Stimulated activated CD8-positive, alpha-beta memory T cell treated with anti-CD3 and anti-CD28 coated beads, Interleukin-15, amount 100 ng/mL, for 48 hours (primary cell): ENCODE data around the gene DIP2C.
"Not testable (repeated sequence)": the region's sequence is repeated elsewhere in the genome, so short reads cannot be mapped to it uniquely, and the experiment has no call there.

ENCODE experiments used
- DNase-seq, 2 donors: peaks; one replicate each; pipeline ENCODE4 v3.0.0-alpha.2; 2020; ENCODE audit warnings: low read depth in 2 of 2

DIP2C gene

DNA sequence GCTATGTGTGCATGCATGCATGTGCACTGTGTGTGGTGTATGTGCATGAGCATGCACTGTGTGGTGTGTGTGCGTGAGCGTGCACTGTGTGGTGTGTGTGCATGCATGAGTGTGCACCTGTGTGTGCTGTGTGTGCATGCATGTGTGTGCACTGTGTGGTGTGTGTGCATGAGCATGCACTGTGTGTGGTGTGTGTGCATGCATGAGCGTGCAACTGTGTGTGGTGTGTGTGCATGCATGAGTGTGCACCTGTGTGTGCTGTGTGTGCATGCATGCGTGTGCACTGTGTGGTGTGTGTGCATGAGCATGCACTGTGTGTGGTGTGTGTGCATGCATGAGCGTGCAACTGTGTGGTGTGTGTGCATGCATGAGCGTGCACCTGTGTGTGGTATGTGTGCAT lies 10.7 kb upstream of the DIP2C start:
- DNase-seq = not testable (repeated sequence)

DNA sequence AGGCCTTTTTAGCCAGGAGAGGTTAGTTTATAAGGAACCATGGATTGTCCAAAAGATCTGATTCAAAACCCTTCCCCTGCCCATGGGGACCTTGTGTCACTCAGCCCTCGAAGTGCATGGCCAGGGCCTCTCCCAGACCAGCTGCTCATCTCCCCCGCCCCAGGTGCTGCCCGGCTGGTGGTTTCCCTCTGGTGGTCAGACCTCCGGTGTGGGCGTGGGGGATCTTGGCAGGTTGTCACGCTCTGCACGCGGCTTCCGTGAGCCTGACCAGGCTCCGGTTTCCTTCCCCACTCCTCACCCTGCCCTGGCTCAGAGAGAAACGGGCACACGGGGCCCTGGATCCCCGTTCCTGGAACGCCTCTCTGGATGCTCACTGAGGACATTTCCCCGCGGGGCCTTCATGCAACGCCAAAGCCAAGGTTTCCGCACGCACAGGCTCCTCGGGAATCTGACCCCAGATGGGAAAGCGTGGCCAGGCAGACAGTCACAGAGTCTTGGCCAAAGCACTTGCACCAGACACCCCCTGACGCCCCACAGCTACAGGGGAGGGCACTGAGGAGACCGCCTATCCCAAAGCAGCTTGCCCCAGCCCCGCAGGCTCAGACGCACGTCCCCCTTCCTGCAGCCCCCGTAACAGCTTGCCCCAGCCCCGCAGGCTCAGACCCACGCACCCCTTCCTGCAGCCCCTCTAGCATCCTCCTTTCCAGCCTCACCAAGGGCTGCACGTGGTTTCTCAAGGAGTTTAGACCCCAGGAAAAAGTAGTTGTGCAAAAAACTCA lies 7.8 kb upstream of the DIP2C start:
- no peak for DNase-seq

DNA sequence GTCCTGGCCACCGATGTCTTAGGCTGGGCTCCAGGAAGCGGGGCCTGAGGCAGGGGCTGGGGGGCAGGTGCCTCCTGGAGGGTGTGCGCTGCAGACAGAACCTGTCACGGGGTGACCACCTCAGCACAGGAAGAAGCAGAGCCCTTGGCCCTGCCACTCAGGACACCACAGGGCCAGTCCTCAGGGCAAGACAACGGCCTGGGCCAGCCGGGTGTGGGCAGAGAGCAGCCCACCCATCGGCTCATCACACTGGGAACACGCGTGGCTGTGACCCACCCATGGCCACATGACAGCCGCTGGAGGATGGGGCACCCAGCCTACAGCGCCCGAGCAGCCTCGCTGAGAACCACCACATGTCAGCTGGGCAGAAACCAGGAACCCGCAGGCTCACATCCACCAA lies 5.9 kb upstream of the DIP2C start:
- DNase-seq = no peak

DNA sequence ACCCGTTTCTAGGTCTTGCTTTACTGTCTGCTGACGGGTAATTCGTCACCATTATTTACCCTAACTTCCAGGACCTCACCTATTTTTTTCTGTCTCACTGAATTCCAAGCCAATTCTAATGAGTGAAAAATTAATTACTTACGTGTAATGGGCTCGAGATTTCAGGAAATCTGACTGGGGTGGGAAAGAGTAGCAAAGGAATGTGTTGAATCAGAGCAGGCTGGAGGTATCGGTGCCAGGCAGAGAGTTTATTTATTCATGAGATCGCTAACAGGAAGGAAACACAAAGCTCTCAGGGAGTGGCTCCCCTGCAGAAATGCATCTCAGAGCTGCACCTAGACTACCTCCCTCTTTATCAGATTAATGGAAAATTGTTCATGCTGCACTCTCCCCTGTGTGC lies 4.0 kb upstream of the DIP2C start:
- no peak for DNase-seq

DNA sequence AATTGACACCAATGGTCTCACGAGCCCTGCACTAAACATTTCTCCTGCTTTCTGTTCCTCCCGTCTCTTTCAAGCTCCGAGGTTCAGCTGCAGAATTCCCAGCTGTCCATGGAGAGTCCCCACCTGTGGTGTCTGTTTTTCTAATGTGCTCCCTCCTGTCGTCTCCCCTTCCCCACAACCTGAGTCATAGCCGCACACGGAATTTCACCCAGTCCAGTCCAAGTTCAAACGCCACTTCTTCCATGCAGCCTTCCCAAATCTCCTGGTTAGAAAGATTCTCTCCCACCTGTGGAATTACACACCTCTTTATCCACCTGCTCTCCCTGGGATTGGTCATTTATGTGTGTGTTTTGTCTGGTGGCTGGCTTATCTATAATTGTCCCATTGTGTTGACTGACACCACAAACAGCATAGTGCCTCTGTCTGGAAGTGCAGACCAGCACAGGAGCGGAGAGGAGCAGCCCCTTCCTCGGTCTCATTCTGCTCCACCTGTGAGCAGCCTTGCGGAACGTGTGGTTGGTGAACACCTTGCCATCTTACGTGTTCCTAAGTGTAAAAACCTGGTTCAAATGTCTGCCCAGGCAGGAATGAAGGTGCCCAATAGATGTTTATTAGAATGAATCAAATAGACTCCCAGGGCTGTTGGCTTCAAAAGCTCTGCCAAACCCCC lies 3.3 kb upstream of the DIP2C start:
- DNase-seq = no peak

DNA sequence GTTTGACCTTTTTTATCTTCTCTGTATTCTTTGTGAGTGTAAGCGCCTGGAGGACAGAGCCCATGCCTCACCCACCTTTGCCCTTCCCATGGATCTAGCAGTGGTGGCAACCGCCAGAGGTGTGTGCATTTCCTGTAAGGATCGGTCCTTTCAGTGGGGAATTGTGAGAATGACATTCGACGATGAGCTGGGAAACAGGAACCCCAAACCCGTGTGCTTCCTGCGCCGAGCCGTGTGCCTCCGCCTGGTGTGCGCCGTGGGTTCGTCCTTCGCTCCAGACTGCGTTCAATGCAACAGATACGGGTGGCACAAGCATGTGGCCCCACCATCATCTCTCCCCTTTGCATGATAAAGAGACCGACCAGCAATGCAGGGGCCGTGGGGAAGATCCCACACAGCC lies 1.7 kb upstream of the DIP2C start:
- DNase-seq = no peak

DNA sequence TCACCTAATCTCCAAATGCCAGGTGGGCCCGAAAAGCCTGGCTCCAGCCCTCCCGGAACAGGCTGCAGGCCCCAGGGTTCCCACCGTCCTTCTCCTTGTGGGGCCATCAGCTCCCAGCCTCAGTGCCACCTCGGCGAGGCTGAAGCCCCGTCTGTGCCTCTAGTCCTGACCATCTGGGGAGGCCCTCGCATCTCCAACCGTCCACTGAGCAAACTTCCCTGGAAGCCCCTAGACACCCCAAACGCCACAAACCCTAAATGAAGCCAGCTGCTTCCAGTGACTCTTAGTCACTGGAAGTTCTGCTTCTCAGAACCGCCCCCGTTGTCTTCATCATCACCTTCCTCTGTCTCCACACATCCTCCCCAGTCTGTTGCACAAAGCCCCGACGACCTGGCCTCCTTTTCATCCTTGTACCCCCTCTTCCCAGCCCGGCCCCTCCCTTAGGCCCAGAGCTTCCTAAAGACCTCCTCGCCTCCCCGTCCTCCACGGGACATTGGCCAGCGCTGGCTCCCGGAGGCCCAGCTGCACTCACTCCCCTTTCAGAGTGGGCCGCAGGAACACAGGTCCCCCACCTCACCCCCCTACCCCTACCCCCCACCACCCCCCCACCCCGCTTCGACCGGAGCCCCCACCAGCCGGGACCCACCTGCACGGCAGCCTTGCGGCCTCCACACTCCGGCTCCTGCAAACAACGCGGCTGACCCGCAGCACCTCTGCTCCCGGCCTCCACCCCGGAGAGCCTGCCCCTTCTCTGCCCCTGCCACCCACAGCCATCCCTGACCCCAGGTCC lies 1.1 kb upstream of the DIP2C start:
- DNase-seq = no peak

DNA sequence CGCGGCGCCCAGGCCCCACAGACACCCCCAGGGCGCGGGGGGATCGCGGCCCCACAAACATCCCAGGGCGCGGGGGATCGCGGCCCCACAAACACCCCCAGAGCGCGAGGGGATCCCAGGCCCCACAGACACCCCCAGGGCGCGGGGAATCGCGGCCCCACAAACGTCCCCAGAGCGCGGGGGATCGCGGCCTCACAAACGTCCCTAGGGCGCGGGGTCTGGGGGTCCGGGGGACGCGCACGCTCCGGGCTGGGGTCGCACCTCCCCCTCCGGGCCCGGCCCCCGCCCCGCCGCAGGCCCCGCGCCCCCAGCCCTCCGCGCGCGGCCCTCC lies 382 bp downstream of the DIP2C start:
- DNase-seq = no peak

DNA sequence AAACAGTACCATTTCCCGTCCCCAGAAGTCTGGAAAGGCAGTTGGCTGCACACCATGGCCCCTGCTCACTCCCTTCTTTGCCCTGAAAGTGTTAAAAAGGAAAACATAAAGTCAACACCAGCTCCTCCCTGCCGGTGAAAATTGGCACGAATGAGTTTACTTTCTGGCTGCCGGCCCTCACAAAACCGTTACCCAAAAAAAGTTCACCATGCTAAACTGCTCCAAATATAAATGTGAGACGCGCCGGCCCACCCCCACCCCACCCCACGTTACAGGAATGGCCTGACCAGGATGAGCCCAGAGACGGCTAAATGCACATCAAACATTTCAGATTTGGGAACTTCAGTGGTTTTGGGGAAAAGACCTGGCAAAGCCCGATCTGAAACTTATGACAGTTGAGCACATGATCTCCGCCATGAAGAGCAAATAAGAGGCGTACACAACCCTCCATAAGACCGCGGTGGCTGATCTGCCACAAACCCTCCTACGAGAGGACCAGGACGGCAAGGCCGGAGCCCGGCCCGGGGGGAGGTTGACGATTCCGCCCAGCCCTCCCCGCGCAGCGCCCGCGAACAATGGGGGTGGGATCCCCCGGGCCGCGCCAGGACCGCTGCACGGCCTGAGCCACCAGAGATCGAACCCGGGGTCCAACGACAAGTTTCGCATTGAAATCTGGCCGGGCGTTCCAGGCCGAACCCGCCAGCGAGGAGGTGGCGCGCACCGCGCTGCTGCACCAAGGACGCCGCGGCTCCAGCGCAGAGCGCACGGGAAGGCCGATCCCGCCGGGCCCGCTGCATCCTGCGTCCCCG lies 952 bp downstream of the DIP2C start:
- DNase-seq = no peak

DNA sequence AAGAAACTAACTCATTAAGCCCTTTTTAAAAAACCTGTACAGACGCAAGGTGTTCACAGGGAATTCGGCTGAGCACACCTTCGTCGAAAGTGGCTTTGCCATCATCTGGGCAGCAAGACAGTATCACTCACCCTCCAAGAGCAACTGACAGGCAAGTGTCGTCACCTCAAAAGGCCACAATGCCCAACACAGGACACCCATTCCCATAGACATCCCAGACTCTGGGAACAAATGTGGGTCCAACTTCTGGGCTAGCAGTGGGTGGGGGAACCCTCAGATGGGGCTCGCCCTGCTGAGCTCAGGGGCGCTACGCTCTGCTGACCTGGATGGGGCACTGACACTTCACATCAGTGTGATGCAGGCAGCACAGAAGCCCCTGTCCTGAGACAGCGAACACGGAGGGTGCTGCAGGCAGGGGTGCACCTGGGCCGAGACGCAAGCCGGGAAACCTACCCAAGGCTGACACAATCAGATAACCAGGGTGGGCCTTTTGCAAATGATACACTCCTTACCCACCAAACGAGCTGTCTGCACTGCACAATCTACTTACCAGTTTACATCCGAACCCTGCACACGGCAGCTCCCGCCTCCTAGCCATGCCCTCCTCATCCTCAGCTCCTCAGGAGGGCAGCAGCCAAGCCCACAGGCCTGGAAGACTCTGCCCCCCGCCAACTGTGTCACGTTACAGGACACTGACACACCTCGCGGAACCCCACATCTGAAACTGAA lies 1.7 kb downstream of the DIP2C start:
- no peak for DNase-seq

DNA sequence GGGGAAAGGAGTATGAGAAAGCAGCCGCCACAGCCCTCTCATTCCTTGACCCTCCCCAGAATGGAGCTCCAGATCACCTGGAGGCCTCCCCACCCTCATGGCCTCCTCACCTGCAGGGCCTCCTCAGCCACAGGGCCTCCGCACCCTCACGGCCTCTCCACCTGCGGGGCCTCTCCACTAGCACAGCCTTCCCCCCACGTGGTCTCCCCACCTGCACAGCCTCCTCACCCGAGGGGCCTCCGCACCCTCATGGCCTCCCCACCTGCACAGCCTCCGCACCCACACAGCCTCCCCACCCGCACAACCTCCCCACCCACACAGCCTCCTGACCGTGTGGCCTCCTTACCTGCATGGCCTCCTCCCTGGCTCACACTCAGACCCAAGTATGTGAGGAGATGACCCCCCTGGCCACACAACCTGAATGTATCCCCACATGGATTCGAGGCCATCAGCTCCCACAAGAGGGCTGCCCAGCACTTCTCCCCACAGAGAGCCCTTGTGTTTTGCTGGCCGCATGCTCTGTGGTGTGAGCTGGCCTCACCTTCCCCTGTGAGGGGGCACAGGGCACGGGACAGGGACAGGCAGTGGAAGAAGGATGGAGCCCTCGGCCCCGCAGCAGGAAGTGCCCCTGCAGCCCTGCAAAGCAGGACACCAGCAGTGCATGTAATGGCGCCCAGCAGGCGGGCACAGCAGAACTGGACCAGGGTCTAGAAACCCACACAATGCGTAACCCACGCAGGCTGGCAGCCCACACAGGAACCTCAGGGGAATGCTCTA lies 3.1 kb downstream of the DIP2C start:
- DNase-seq = no peak

DNA sequence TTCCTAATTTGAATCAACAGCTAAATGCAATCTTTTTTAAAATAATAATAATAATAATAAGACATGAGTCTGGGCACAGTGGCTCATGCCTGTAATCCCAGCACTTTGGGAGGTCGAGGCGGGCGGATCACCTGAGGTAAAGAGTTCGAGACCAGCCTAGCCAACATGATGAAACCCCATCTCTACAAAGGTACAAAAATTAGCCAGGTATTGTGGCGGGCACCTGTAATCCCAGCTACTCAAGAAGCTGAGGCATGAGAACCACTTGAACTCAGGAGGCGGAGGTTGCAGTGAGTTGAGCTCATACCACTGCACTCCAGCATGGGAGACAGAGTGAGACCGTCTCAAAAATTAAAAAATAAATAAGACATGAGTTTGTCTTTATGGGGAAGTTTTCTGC lies 3.9 kb downstream of the DIP2C start:
- DNase-seq = no peak

DNA sequence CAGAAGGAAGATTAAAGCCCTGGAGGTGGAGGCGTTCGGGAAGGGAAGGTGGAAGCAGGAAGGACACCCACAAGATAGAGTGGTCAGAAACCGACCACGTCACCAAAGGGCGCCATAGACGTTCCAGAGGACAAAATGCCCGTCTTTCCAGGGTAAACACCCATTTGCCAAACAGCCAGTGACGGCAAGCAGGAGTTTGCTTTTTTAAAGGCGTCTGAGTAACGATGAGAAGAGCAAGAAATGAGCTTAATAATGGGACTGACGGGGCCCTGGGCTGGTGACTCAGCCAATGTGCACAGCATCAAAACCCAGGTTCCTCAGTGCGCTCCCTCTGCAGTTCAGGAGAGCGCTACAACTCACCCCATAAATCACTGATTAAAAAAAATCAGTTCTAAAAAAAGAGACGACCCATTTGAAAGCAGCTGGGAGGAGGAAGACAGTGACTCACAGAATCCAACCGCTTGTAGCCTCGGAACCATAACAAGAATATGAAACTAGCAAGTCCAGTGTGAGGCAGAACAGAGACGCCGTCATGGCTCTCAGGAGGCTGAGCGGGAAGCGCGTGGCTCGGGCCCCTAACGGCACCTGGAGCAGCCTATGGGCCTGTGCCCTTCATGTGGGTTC lies 5.9 kb downstream of the DIP2C start:
- DNase-seq = no peak

DNA sequence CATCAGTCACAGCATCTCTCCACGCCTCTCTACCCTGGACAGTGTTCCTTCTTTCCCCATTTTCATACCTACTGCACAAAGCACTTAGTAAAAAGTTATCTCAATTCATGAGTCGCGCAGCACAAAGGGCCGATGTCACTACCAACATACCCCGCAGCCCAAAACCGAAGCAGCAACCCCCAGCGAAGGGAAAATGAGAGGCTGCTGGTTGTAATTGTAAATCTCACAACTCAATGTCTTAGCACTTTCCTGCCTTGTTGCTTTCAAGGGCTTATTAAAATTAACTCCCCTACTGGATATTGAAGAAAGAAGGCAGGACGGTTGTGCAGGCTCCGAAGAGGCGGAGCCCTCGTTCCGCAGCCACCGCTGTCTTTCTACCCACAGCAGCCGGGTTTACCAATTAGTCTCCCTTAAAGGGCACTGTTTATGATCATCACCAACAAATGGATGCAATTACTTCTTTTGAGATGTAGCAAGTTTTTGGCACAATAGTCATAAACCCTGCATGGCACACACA lies 6.5 kb downstream of the DIP2C start:
- no peak for DNase-seq

DNA sequence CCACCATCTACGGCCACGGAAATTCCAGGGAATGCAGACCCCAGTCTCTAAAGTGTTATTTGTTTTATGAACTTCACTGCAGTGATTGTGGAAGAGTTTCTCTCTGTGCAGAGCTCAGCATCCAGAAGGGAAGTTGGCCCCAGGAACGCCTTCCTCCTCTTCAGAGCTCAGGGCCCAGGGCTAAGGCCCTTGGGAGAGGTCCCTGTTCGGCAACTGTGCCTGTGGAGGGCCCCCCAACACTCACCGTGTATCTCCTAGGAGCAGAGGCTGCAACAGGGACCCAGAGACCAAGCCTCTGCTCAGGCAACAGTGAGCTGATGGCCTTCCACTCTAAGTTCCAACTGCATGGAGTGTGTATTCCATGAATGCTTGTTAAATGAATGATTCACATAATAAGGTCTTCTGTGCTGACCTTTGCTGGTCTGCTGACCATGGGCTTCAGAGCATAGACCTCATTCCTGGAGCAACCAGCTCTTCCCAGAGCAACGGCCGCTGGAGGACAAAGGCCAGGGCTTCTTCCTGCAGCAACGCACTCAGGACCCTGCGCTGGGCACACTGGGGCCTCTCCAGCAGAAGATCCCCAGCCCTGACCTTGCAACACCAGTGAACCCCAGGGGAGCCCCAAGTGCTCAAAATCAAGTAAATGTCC lies 7.7 kb downstream of the DIP2C start:
- DNase-seq = no peak

DNA sequence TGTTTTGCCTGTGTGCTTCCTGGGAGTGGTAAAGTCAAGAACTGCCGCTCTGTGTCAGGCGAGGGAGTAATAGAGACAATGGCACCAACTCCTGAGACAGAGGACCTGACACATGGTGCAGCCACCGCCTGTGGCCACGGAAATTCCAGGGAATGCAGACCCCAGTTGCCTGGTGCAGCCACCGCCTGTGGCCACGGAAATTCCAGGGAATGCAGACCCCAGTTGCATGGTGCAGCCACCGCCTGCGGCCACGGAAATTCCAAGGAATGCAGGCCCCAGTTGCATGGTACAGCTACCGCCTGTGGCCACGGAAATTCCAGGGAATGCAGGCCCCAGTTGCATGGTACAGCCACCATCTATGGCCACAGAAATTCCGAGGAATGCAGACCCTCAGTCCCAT lies 8.7 kb downstream of the DIP2C start:
- DNase-seq = no peak

DNA sequence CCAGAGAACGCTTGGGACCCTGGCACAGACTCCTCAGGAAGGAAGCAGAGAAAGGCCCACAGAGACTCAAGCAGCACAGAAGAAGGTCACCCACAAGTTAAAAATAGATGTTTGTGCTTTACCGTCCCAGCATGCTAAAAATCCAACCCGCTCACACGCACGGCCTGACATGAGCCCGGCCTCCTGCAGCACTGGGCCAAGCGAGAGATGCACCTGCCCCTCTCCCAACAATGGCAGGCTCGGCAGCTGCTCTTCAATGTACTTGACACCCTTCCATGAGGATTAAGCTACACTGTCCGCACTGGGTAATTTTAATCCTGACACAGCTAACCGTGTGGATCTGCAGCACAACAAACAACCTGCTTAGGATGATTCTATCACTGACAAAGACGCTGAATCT lies 9.3 kb downstream of the DIP2C start:
- DNase-seq = no peak

DNA sequence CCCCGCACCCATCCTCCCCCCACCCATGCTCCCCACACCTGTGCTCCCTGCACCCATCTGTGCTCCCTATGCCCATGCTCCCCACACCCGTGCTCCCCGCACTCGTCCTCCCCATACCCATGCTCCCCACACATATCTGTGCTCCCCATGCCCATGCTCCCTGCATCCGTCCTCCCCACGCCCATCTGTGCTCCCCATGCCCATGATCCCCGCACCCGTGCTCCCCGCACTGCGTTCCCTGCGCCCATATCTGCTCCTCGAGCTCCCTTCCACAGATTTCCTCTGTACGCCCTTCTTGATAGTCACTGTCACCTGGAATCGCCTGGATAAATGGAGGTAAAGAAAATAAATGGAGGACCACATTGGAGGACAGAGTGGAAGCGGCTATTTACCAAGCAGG lies 9.9 kb downstream of the DIP2C start:
- DNase-seq = no peak

DNA sequence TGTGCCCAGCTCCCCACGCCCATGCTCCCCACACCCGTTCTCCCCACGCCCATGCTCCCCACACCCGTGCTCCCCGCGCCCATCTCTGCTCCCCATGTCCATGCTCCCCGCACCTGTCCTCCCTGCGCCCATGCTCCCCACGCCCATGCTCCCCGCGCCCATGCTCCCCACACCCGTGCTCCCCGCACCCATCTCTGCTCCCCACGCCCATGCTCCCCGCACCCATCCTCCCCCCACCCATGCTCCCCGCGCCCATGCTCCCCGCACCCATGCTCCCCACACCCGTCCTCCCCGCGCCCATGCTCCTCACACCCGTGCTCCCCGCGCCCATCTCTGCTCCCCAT lies 10.8 kb downstream of the DIP2C start:
- not testable (repeated sequence) for DNase-seq
